CD4-positive, alpha-beta T cell treated with Interferon gamma for 1 hour (primary cell): ENCODE data around the gene PSMD1.
"Not testable (repeated sequence)": the region's sequence is repeated elsewhere in the genome, so short reads cannot be mapped to it uniquely, and the experiment has no call there.

Experiments used
- DNase-seq: peaks from one replicate; pipeline ENCODE4 v3.0.0-alpha.2; 2020

PSMD1 gene

DNA sequence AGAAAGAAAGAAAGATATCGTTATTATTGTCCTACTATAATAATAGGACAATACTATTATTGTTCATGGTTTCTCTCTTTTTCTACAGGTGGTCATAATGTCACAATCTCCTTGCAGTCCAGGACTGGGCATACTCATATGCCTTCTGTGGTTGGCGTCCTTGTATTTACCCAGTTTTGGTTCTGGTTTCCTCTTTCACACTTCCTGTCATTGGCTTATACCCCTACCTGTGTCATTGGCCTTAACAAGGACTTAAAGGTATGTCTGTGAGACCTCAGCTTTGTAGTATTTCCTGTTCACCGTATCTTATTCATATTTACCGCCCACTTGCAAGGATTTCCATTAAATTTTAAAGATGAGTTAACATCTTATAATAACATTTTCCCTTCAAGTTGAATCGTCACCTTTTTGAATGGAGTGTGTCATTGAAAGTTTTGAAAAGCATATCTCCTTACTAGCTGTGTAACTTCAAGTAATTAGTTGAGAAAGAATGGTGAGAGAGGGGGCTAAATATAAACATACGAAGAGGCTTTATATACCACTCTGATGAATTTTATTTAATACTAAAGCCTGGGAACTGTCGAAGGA lies 104.7 kb downstream of the PSMD1 start:
- no peak for DNase-seq

DNA sequence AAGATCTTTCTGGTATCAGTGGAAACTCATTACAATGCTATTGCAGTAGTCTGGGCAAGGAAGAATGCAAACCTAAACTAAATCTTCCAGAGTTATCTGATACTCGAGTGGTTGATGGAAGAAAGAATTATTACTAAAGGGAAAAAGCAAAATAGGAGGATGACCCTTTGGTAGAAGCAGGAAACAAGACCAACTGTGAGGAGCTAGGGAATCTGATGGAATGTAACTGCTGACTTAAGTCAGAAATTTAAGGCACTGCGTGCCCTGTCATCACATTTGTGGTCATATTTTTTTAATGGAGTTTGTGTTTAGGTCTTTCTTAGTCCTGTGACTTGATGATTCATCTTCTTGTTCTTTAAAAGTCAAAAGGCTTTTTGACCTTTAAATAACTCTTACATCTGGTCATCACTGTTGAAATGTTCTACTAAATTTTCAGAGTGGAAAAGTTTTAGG lies 105.2 kb downstream of the PSMD1 start:
- no peak for DNase-seq

DNA sequence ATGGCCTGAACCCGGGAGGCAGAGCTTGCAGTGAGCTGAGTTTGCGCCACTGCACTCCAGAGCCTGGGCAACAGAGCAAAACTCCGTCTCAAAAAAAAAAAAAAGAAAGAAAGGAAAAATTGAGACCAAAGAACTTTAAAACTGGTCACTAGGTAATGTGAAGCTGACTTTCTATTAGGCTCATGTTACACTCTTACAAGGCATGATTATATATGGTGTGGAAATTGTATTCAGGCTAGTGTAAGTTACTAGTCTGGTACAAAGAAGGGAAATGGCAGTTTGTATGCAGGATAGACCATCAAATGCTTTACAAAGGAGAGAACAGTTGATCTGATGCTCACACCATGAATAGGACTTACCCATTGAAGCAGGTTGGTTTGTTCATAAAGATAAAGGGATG lies 106.3 kb downstream of the PSMD1 start:
- DNase-seq = no peak

DNA sequence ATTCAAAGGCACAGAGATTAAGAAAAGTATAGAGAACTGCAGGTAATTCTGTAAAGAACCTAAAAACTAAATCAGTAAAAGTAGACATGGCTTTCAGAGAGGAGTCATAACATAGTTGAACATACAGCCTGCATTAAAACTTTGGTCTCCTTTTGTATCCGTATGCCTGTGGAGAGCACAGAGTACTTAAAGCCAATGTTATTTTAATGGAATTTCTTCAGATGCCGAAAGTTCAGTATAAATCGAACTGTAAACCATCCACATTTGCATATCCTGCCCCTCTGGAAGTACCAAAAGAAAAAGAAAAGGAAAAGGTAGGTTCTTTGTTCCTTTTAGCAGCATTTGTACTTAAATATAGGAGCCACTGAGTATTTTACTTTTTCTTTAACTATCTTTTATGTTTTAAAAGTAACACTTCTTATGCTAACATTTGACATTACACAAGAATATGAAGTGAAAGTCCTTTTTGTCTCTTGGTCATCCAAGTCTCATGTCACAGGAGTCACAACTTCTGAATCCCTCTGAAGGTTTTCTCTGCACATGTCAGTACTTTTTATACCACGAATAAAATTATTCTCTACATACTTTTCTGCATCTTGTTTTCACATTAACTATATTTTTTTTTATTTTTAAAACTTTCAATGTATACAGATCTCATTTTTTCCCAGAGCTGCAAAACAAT lies 106.9 kb downstream of the PSMD1 start:
- DNase-seq = no peak

DNA sequence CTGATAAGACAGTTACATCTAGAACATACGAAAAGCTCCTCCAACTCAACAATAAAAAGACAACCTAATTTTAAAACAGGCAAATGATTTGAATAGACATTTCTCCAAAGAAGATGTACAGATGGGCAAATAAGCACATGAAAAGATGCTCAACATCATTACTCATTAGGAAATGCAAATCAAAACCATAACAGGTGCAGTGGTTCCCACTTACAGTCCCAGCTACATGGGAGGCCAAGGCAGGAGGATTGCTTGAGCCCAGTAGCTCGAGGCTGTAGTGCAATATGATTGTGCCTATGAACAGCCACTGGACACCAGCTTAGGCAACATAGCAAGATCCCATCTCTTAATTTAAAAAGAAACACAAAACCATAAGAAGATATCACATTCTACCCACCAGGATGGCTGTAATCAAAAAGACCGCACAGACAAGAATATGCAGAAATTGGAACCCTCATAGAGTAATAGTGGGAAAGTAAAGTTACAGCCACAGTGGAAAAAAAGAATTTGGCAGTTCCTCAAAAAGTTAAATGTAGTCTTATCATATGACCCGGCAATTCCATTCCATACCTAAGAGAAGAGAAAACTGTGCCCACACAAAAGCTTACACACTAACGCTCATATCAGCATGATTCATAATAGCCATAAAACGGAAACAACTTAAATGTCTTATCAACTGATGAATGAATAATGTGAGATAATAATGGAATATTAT lies 111.2 kb downstream of the PSMD1 start:
- no peak for DNase-seq

DNA sequence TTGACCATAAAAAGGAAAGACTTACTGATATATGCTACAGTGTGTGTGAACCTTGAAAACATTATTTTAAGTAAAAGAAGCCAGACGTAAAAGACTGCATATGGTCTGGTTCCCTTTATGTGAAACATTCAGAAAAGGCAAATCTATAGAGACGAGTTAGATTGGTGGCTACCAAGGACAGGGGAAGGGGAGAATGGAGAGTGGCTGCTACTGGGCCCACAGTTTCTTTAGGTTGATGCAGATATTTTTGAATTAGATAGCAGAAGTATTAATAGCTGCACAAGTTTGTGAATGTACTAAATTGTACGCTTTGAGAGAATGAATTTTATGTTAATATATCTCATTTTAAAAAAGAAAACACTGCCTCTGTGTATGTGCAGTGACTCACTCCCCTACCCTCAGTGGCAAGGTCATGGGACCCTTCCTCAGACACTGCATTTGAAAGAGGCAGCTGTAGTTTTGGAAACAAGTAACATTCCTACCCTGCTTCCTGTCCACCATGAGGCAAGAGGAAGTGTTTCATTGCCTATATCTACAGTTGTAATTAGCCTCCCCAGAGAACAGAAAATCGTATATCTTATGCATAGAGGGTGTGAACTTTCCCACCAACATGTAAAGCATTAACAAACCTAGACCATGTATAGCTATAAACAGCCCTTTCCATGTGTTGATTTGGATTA lies 111.9 kb downstream of the PSMD1 start:
- no peak for DNase-seq

DNA sequence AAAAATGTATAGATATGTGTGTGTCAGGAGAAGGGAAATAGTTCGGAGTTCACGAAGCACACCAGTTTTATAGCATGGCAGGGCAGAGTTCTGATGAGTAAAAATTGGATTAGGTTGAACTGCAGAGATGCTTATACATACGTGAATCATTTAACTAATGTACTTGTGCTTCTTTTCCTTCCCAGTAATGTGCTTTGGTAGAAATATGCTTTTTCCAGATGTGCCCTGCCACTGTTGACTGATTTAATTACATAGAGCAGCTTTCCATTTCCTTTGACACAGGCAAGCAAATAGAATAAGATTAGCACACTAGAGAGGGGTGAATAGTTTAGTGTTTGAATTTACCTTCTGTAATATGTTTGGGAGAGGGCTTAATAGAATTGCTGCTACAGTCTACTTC lies 112.8 kb downstream of the PSMD1 start:
- no peak for DNase-seq

DNA sequence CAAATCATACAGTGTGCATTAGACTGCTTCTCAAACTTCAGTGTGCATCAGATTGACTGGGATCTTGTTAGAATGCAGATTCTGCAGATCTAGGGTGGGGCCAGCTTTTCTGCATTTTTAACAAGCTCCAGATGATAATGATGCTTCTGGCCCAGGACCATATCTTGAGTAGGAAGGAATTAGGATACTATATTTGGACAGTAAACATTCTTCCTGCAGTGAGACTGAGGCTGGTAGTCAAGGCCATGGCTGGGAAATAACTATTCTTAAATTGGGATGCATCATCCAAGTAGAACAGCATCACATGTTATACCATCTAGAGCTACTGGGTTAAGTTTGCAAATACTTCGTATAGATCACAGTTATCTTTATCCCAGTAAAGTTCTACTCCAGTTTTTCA lies 113.4 kb downstream of the PSMD1 start:
- DNase-seq = no peak

DNA sequence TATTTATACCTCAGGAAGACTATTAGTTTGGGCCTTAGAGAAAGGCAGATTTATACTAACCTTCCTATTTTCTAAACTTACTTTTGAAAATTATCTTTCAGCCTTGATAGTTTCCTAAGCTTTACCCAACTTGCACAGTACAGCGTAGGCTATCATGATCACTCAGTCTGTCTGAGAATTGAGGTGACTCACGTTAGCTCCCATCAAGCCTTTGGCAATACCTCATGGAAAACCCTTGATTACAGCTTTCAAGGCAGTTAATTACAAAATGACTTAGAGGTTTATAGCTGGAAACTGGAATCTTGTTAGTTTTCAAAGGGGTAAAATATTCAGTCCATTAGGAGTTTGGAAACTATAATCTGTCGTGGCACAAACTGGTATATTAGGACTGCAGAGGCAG lies 115.4 kb downstream of the PSMD1 start:
- DNase-seq = no peak

DNA sequence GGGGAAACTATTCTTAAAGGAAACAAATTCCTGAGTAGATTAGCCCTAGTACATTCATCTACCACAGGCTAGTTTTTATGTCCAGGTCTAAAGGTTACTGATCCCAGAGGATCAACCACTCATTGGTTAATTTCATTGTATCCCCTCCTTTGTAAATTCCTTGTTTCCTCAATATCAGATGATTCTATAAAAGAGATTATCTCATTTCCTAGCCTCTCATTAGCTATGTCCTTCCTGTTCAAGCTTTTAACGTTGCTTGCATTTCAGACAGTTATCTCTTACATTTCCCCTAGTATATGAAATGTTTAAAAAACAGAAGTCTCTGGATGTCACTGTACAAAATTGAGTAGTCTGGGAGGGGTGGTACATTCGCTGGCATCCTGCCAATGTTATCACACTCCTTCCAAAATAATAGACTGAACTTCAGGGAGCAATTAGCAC lies 117.6 kb downstream of the PSMD1 start:
- DNase-seq = no peak

DNA sequence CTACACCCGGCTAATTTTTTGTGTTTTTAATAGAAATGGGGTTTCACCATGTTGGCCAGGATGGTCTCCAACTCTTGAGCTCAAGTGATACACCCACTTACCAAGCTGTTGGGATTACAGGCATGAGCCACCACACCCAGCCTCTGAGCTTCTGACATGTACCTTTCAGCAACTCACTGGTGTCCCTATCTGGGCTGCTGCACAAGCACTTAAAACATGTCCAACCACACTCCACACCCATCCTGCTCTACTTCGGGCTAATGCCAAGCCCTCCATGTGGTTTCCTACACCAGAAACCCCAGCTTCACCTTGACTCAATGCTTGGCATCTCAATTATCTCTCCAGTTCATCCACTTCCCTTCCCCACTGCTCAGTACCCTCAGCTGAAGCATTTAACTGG lies 119.4 kb downstream of the PSMD1 start:
- DNase-seq = no peak

DNA sequence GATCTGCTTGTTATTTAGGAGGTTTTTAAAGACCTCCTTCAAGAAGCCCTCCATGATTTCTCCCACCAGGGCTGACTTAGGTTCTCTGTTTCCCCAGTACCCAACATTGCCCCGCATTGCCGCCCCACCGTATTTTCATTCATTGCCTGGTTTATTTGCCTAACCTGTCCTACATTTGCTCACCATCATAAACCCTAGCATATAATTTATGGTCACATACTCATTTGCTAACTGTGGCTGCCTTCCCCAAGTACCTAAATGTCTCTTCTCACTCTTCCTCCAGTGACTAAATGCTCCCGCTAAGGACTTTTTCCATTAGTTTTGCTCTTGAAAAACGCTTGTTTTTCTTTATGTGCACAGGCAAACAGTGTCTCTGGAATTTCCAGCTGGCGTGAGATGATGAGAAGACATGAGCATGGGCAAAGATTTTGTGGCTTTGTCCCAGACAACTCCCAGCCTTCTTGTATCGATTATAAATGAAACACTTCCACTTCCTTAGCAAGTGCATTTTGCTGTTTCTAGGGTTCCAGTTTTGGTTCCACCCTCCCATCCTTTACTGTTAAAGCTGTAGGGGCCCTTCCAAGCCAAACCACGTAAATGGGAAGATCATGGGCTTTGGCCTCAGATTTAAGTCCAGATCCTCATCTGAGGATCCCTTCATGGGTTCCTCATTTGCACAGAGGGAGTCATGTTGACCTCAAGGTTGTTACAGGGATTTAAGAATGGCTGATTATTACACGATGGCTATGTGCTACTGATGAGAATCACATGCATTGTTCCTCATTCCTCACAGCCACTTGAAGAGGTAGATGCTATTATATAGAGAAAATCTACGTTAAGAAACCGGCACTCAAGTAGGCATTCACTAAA lies 120.7 kb downstream of the PSMD1 start:
- no peak for DNase-seq

DNA sequence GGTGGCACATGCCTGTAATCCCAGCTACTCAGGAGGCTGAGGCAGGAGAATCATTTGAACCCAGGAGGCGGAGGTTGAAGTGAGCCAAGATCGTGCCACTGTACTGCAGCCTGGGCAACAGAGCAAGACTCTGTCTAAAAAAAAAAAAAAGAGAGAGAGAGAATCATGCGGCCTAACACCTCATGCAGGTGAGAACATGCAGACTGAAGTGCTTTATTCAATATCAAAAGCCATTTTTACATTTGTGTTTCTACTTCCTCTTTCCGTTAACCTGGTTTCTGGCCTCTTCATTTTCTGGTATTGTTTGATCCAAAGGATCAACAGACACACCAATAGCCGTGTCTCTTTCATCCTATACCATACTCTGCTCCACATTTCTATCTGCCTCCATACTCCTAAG lies 122.1 kb downstream of the PSMD1 start:
- DNase-seq = not testable (repeated sequence)

DNA sequence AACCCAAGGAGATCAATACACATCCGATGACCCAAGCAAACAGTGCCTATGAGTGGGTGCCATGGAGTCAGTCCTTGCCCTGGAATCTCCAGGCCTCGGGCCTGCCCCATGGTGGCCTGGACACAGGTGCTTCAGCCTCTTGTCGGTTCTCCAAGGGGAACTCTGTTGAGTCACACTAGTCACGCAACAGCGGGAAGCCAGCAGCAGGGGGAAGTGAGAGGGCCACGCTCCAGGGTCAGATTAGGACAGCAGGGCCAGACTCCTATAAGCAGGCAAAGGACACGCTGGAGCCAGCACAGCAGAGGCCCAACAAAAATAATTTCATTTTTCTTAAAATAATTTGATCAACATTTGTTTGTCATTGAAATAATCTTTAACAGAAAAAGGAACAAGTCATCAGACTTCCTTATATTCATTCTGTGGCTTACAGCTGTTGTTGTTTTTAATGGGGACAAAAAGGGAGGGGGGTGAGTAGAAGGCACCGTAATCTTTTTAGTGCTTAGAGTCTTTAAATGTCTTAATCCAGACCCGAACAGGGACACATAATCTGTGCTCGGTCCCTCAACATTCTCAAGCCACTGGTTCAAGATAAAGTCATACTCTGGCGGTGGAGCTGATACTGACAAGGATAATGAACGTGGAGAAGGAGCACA lies 125.3 kb downstream of the PSMD1 start:
- DNase-seq = peak; percentile 61

DNA sequence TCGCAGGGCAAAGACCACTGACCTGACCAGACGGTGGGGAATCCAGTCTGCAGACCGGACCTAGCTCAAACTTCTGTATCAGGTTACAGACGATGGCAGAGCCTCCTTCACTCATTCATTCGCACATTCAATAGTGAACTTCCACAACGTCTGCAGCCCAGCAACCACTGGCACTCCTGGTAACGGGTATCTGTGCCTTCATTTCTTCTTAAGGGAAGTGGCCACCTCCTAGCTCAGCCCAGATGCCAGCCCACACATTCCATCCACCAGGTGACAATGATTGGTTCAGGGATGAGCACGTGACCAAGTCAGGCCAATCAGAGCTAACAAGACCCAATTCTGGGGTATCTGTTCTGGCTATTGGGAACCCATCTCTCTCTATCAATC lies 125.8 kb downstream of the PSMD1 start:
- DNase-seq = no peak

DNA sequence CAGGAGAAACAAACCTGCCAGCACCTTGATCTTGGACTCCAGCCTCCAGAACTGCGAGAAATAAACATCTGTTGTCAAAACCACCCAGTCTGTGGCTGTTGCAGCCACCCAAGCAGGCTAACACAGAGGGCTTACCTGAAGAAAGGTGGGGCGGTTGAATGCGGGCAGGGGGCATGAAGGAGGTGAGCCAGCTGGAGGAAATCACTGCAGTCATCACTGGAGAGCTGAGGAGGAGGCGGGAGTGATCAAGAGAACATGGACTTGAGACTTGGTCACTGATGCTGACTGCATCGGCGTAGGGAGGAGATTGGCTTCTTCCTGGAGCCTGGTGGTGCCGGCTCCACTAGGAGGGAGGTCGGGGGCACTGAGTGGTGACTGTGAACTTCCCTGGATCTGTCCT lies 127.2 kb downstream of the PSMD1 start:
- no peak for DNase-seq

DNA sequence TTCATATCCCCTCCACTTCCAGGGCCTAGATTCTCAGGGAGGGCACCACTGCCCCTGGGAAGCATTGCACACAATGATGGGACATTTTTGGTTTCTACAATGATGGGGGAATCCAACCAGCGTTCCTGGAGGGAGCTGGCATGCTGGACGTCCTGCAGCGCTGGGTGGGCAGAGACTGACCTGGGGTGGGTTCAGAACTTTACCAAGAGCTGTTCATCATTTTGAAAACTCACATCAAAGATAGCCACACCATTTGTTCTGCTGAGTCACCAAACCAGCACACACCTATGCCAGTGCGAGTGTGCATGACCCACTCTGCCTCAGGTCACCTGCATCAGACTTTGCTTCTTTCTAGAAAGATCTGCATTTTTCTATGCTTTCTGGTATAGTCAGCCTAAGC lies 127.7 kb downstream of the PSMD1 start:
- DNase-seq = no peak

DNA sequence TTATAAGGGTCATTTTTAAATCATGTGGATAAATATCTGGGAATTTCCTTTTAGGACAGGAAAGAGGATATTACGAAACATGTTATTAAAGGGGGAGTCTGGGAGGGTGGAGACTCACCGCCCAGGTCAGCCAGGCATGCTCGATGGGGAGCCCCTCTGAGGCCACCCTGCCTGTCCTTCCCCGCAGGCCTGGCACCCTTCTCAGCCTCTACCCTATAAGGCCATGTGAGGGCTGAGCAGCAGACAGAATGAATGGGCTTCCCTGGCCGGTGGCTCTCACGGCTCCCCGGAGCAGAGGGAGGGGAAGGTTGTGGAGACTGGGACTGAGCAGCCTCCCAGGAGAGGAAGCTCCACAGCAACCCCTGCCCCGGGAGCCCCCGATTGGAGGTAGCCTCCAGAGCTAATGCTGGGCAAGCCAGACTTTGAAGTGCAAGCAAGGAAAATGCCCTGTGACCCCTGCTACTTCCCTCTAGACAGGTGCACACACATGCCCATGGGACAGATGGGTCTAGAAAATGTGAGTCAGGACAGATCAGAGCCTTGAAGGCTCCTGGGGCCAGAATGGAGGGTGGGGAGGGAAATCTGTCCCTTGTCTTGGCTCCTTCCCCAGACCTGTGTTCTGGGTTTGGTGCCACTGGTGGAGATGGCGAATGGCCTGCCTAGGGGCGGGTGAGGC lies 128.5 kb downstream of the PSMD1 start:
- DNase-seq = no peak

DNA sequence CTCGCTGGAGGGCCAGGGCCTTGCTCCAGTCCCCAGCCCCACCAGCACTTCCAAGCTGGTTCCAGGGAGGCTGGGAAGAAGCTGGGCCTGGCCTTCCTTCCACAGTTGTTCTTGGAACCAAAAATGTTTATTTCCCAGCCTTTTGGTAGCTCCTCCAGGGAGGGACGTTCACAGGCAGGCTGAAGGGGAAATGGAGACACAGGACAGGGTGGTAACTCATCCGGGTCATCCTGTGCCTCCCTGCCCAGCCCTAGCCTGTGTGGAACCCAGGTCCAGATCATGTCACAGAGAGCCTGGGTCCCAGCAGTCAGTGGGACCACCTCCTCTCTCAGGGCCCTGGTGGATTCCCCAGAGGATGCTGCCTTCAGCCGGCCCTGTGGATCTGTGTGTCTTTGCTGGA lies 129.2 kb downstream of the PSMD1 start:
- no peak for DNase-seq

DNA sequence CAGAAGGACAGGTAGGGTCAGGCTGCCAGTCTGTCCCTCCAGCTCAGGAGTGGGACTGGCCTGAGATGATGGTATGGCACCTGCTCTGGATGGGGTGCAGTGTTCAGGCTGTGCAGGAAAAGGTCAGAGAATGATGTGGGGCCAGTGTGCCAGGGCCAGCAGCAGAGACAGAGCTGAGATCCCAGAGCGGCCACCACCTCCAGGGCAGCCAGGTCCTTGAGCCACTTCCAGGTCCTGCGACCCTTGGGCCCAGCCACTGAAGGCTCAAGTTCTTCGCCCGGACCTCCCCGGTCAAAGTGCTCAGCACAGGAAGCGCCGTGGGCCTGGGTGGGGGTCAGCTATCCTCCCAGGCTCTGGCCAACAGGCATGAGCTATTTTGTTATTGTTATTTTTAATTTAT lies 129.7 kb downstream of the PSMD1 start:
- no peak for DNase-seq

DNA sequence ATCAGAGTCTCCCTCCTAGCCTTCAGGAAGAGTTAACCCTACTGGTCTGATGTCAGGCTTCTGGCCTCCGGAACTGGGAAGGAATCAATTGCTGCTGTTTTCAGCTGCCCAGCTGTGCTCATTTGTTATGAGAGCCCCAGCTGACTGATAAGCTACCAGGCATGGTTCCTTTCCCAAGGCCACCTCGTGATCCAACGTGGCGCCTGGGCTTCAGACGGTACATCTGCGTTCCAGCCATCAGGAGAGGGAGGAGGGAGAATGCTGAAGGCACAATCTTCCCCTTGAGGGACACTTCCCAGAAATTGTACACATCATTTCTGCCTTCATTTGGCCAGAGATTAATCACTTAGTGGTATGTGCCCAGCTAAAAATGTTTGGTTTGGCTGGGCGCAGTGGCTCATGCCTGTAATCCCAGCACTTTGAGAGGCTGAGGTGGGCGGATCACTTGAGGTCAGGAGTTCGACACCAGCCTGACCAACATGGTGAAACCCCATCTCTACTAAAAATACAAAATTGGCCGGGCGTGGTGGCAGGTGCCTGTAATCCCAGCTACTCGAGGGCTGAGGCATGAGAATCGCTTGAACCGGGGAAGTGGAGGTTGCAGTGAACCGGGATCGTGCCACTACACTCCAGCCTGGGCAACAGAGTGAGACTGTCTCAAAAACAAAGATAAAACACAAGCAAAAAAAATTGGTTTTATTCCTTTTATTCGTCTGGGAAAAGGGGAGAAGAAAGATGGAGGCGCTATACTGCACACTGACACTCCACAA lies 131.3 kb downstream of the PSMD1 start:
- DNase-seq = no peak
